Naive thymus-derived CD4-positive, alpha-beta T cell (primary cell): ENCODE data around the gene PDK2. TPM values are rescaled to one million over a fixed set of nuclear protein-coding genes. Genes with fewer than 3 reads are reported as not detected.
"Not testable (repeated sequence)": the region's sequence is repeated elsewhere in the genome, so short reads cannot be mapped to it uniquely, and the experiment has no call there.

ENCODE experiments used
- ATAC-seq: fragments of 150-1000 bp; cut with Tn5 transposase; 2 replicates; pipeline ENCODE4 v1.10.0; 2021; ENCODE audit warnings: mild to moderate bottlenecking, moderate library complexity
- CTCF ChIA-PET: fragments of 350-600 bp; sonication (Branson Sonifier 250); formaldehyde crosslinking; loops from one replicate; lab custom pipeline; 2021; ENCODE audit warnings: antibody characterized with exemption; lab: Charles Lee
- POLR2A ChIA-PET: fragments of 350-600 bp; sonication (Branson Sonifier 250); formaldehyde crosslinking; loops from one replicate; lab custom pipeline; 2021; ENCODE audit warnings: antibody characterized with exemption, inconsistent platforms; lab: Charles Lee
- DNase-seq, 9 donors: peaks; one replicate each; pipeline versions ENCODE4 v3.0.0 to v3.0.0-alpha.2; 2020 to 2022; ENCODE audit warnings: mixed read lengths in 1 of 9
- H3K27ac ChIP-seq: one replicate; pipeline ENCODE4 v1.7.0; 2013; ENCODE audit warnings: mild to moderate bottlenecking, low read depth, low read length, moderate library complexity
- H3K27me3 ChIP-seq, 2 donors: one replicate each; pipeline ENCODE4 v1.7.0; 2013; ENCODE audit warnings: low read length in 2 of 2, mild to moderate bottlenecking in 2 of 2, moderate library complexity in 2 of 2; ENCODE audit not compliant: control insufficient read depth in 2 of 2, insufficient read depth in 2 of 2
- H3K36me3 ChIP-seq, 3 experiments: 1 replicate in 2 of 3; 2 replicates in 1 of 3; pipeline ENCODE4 v1.7.0; 2013; ENCODE audit warnings: low read length in 3 of 3, mild to moderate bottlenecking in 3 of 3, moderate library complexity in 1 of 3; ENCODE audit not compliant: insufficient read depth in 3 of 3, control insufficient read depth in 2 of 3
- H3K4me1 ChIP-seq, 2 donors: one replicate each; pipeline ENCODE4 v1.7.0; 2013; ENCODE audit warnings: low read length in 2 of 2, mild to moderate bottlenecking in 2 of 2, moderate library complexity in 1 of 2; ENCODE audit not compliant: control insufficient read depth in 2 of 2, insufficient read depth in 2 of 2
- H3K4me3 ChIP-seq: 2 replicates; pipeline ENCODE4 v1.7.0; 2013; ENCODE audit warnings: mild to moderate bottlenecking, low read length
- H3K9me3 ChIP-seq, 3 experiments: 1 replicate in 2 of 3; 2 replicates in 1 of 3; pipeline ENCODE4 v1.7.0; 2013; ENCODE audit warnings: low read length in 3 of 3; ENCODE audit not compliant: control insufficient read depth in 2 of 3
- H3K27ac Mint-ChIP-seq, 9 donors: one replicate each; pipeline ENCODE4 v1.8.0; 2020 to 2022; ENCODE audit warnings: mixed read lengths in 9 of 9, mild to moderate bottlenecking in 8 of 9, moderate library complexity in 5 of 9, inconsistent platforms in 2 of 9
- H3K27me3 Mint-ChIP-seq, 5 donors: one replicate each; pipeline ENCODE4 v1.8.0; 2021 to 2022; ENCODE audit warnings: mixed read lengths in 5 of 5, mild to moderate bottlenecking in 1 of 5
- H3K36me3 Mint-ChIP-seq, 5 donors: one replicate each; pipeline ENCODE4 v1.8.0; 2020 to 2022; ENCODE audit warnings: mixed read lengths in 5 of 5, mild to moderate bottlenecking in 3 of 5, inconsistent platforms in 1 of 5
- H3K4me1 Mint-ChIP-seq, 7 donors: one replicate each; pipeline ENCODE4 v1.8.0; 2020 to 2022; ENCODE audit warnings: mixed read lengths in 7 of 7, mild to moderate bottlenecking in 3 of 7, inconsistent platforms in 1 of 7
- H3K4me3 Mint-ChIP-seq, 10 donors: one replicate each; pipeline ENCODE4 v1.8.0; 2020 to 2022; ENCODE audit warnings: mild to moderate bottlenecking in 10 of 10, mixed read lengths in 10 of 10, moderate library complexity in 6 of 10, inconsistent platforms in 2 of 10
- H3K9me3 Mint-ChIP-seq, 11 donors: one replicate each; pipeline ENCODE4 v1.8.0; 2020 to 2022; ENCODE audit warnings: mixed read lengths in 11 of 11, mild to moderate bottlenecking in 4 of 11, inconsistent platforms in 1 of 11, moderate library complexity in 1 of 11
- intact Hi-C, 2 donors: fragments of 100-400 bp; cut with micrococcal nuclease; formaldehyde crosslinking; loops; one replicate each; pipeline ENCODE4 v1.15.1; 2023
- polyA plus RNA-seq, 2 donors: library from polyadenylated mRNA; unstranded; fragments of 300-500 nt; fragmentation: Illumina TruSeq; gene quantifications; one replicate each; pipeline ENCODE4 v1.2.3, GENCODE V29; 2021
- total RNA-seq, 6 experiments: library from RNA in 5 of 6; stranded (reverse) in 5 of 6; gene quantifications; 1 replicate in 5 of 6; 2 replicates in 1 of 6; pipeline ENCODE4 v1.2.3 and lab custom pipeline; 2021 to 2026

Gene PDK2
- total and polyA plus RNA-seq, 7 experiments from 2014 or later, result 16.7 to 50.4 (median 37.2) TPM

- ATAC-seq, H3K27ac ChIP-seq, intact Hi-C loops, H3K27me3 Mint-ChIP-seq, H3K27ac Mint-ChIP-seq, H3K4me1 ChIP-seq, CTCF ChIA-PET, H3K4me3 Mint-ChIP-seq, H3K27me3 ChIP-seq, H3K4me3 ChIP-seq, H3K9me3 Mint-ChIP-seq, H3K36me3 ChIP-seq, H3K36me3 Mint-ChIP-seq, DNase-seq, H3K9me3 ChIP-seq, POLR2A ChIA-PET: not testable (repeated sequence)
- H3K4me1 Mint-ChIP-seq, result peaks cover 10 to 18% (median 14%) of the 10 kb centered on the region in 7 donors
These were observed 33.5 kb upstream of the PDK2 start for GRCh38 chr17:50061713-50062045.

GRCh38 chr17:50062293-50063243, 32.6 kb upstream of the PDK2 start:
- Mint-ChIP-seq H3K27me3 (peaks cover 0 to 2% (median 0%) of the 10 kb centered on the region in 5 donors), H3K4me1 (peaks cover 7 to 10% (median 8%) of the 10 kb centered on the region in 7 donors), H3K9me3 (peaks cover 0 to 1% (median 0%) of the 10 kb centered on the region in 11 donors), H3K4me3 (no peak overlapping the region), H3K27ac (no peak overlapping the region), H3K36me3 (peaks cover 4 to 7% (median 5%) of the 10 kb centered on the region in 5 donors)
- H3K27ac ChIP-seq, result no peak overlapping the region
- H3K4me1 ChIP-seq, result no peaks in the 10 kb centered on the region
- ChIA-PET POLR2A (no interaction called here), CTCF (no interaction called here)
- H3K9me3 ChIP-seq, result no peaks in the 10 kb centered on the region
- intact Hi-C loops, result no loop called here
- no peaks in the 10 kb centered on the region for H3K36me3 ChIP-seq
- no peak for DNase-seq
- H3K27me3 ChIP-seq, result no peaks in the 10 kb centered on the region
- ATAC-seq, result peak; percentile 14
- no peak overlapping the region for H3K4me3 ChIP-seq

- Histone ChIP-seq H3K27me3 (no peaks in the 10 kb centered on the region), H3K4me1 (no peaks in the 10 kb centered on the region), H3K9me3 (no peaks in the 10 kb centered on the region), H3K27ac (no peak overlapping the region), H3K4me3 (no peak overlapping the region), H3K36me3 (no peaks in the 10 kb centered on the region)
- ATAC-seq (no peak), DNase-seq (no peak)
- Mint-ChIP-seq H3K9me3 (no peaks in the 10 kb centered on the region), H3K27me3 (no peaks in the 10 kb centered on the region), H3K4me1 (peaks cover 0 to 5% (median 0%) of the 10 kb centered on the region in 7 donors), H3K4me3 (no peak overlapping the region), H3K36me3 (peaks cover 4 to 8% (median 7%) of the 10 kb centered on the region in 5 donors), H3K27ac (peak overlapping the region in 1 of 9 donors; percentile 46)
- ChIA-PET POLR2A (no interaction called here), CTCF (no interaction called here)
- intact Hi-C loops, result no loop called here
These were observed 31.4 kb upstream of the PDK2 start for GRCh38 chr17:50063561-50064252.

- POLR2A ChIA-PET, result no interaction called here
- peaks cover 0 to 5% (median 0%) of the 10 kb centered on the region in 7 donors for H3K4me1 Mint-ChIP-seq
- intact Hi-C loops, result no loop called here
- Histone ChIP-seq H3K4me1 (no peaks in the 10 kb centered on the region), H3K9me3 (no peaks in the 10 kb centered on the region), H3K27me3 (no peaks in the 10 kb centered on the region), H3K36me3 (no peaks in the 10 kb centered on the region), H3K27ac (no peak overlapping the region), H3K4me3 (no peak overlapping the region)
- no peaks in the 10 kb centered on the region for H3K9me3 Mint-ChIP-seq
- H3K36me3 Mint-ChIP-seq, result peaks cover 4 to 8% (median 7%) of the 10 kb centered on the region in 5 donors
- ATAC-seq (peak; percentile 31), DNase-seq (no peak)
- peak overlapping the region in 1 of 9 donors; percentile 76 for H3K27ac Mint-ChIP-seq
- H3K27me3 Mint-ChIP-seq, result no peaks in the 10 kb centered on the region
- CTCF ChIA-PET, result no interaction called here
- no peak overlapping the region for H3K4me3 Mint-ChIP-seq
These were observed 30.7 kb upstream of the PDK2 start for GRCh38 chr17:50064253-50065001.

- Mint-ChIP-seq H3K9me3 (no peaks in the 10 kb centered on the region), H3K4me3 (no peak overlapping the region), H3K36me3 (peaks cover 5 to 12% (median 8%) of the 10 kb centered on the region in 5 donors), H3K27ac (peak overlapping the region in 1 of 9 donors; percentile 76), H3K27me3 (no peaks in the 10 kb centered on the region), H3K4me1 (peaks cover 0 to 4% (median 0%) of the 10 kb centered on the region in 7 donors)
- no peak overlapping the region for H3K27ac ChIP-seq
- no peaks in the 10 kb centered on the region for H3K4me1 ChIP-seq
- no peak overlapping the region for H3K4me3 ChIP-seq
- POLR2A ChIA-PET, result no interaction called here
- H3K27me3 ChIP-seq, result no peaks in the 10 kb centered on the region
- no peaks in the 10 kb centered on the region for H3K36me3 ChIP-seq
- CTCF ChIA-PET, result interaction anchor here (0.7 kb wide), 1 partner anchor 361 kb away, joined by 3 read pairs; no protein-coding TSS in a partner anchor
- intact Hi-C loops, result no loop called here
- DNase-seq (no peak), ATAC-seq (no peak)
- no peaks in the 10 kb centered on the region for H3K9me3 ChIP-seq
These were observed 30.1 kb upstream of the PDK2 start for GRCh38 chr17:50065056-50065455.

GRCh38 chr17:50066995-50067394, 28.2 kb upstream of the PDK2 start:
- H3K9me3 Mint-ChIP-seq, result peaks cover 0 to 4% (median 0%) of the 10 kb centered on the region in 11 donors
- no peak overlapping the region for H3K27ac Mint-ChIP-seq
- DNase-seq, result no peak
- CTCF ChIA-PET, result interaction anchor here (0.6 to 1.0 kb wide), 2 partner anchors 19 to 20 kb away, joined by 3 to 4 read pairs; no protein-coding TSS in a partner anchor
- Histone ChIP-seq H3K9me3 (no peaks in the 10 kb centered on the region), H3K36me3 (peaks cover 0 to 7% (median 0%) of the 10 kb centered on the region in 3 experiments), H3K27ac (no peak overlapping the region), H3K4me1 (no peaks in the 10 kb centered on the region), H3K4me3 (no peak overlapping the region), H3K27me3 (no peaks in the 10 kb centered on the region)
- H3K36me3 Mint-ChIP-seq, result peaks cover 10 to 25% (median 18%) of the 10 kb centered on the region in 5 donors
- POLR2A ChIA-PET, result interaction anchor here (1.3 kb wide), 1 partner anchor 20 kb away, joined by 3 read pairs; no protein-coding TSS in a partner anchor
- intact Hi-C loops, result no loop called here
- no peaks in the 10 kb centered on the region for H3K27me3 Mint-ChIP-seq
- ATAC-seq, result no peak
- peaks cover 0 to 4% (median 0%) of the 10 kb centered on the region in 7 donors for H3K4me1 Mint-ChIP-seq
- no peak overlapping the region for H3K4me3 Mint-ChIP-seq
